ENCODE data around the gene CSF3.

CSF3 gene

GRCh38 chr17:40015005-40015997 is at the start of gene CSF3:
Gene CSF3, plus strand, starts transcription at chr17:40015440. Its CDS starts 35 bp downstream, at chr17:40015475.
- no peak for DNase-seq

GRCh38 chr17:39966771-39967170 is 48.5 kb upstream of the CSF3 start:
- DNase-seq, result no peak

GRCh38 chr17:39968761-39969160 is 46.5 kb upstream of the CSF3 start:
- DNase-seq, result no peak

- no peak for DNase-seq
Measured at GRCh38 chr17:39969375-39969774, 45.9 kb upstream of the CSF3 start.

- DNase-seq, result no peak
Measured at GRCh38 chr17:39970157-39970692, 45.0 kb upstream of the CSF3 start.

- DNase-seq, result no peak
Measured at GRCh38 chr17:39971076-39971603, 44.1 kb upstream of the CSF3 start.

GRCh38 chr17:39972271-39972670 is 43.0 kb upstream of the CSF3 start:
- DNase-seq, result no peak

- DNase-seq, result no peak
Measured at GRCh38 chr17:39973496-39973895, 41.7 kb upstream of the CSF3 start.

- no peak for DNase-seq
Measured at GRCh38 chr17:39974433-39974832, 40.8 kb upstream of the CSF3 start.

GRCh38 chr17:39975801-39976200 is 39.4 kb upstream of the CSF3 start:
- no peak for DNase-seq

GRCh38 chr17:39979016-39979670 is 36.1 kb upstream of the CSF3 start:
- DNase-seq, result no peak

GRCh38 chr17:39979893-39980350 is 35.3 kb upstream of the CSF3 start:
- DNase-seq, result peak; percentile 20

GRCh38 chr17:39980351-39981206 is 34.7 kb upstream of the CSF3 start, which contains the start of gene PSMD3:
Gene PSMD3, plus strand, starts transcription at chr17:39980807. Its CDS starts 164 bp downstream, at chr17:39980971.
- peak; percentile 99 for DNase-seq

- DNase-seq, result no peak
Measured at GRCh38 chr17:39981207-39981741, 34.0 kb upstream of the CSF3 start.

GRCh38 chr17:39981766-39982375 is 33.4 kb upstream of the CSF3 start:
- DNase-seq, result no peak

GRCh38 chr17:39988206-39988810 is 26.9 kb upstream of the CSF3 start:
- DNase-seq, result no peak

- DNase-seq, result no peak
Measured at GRCh38 chr17:39994448-39994847, 20.8 kb upstream of the CSF3 start.

GRCh38 chr17:39995438-39995837 is 19.8 kb upstream of the CSF3 start:
- no peak for DNase-seq

GRCh38 chr17:39996162-39996561 is 19.1 kb upstream of the CSF3 start:
- DNase-seq, result no peak

- no peak for DNase-seq
Measured at GRCh38 chr17:39996800-39997199, 18.4 kb upstream of the CSF3 start.

- DNase-seq, result no peak
Measured at GRCh38 chr17:39997543-39997942, 17.7 kb upstream of the CSF3 start.
